RCC 7860 (cell line): Measurements from ENCODE around the gene FCER1G.

Source experiments
- DNase-seq: peaks from one replicate; pipeline ENCODE4 v3.0.0-alpha.2; 2015; ENCODE audit warnings: low spot score
- FAIRE-seq: peaks from 2 replicates; lab custom pipeline; 2012; peaks lifted over from hg19 to GRCh38; lab: Jason Lieb, UNC

Gene FCER1G

GRCh38 chr1:161260376-161261260 lies 45.5 kb downstream of the FCER1G start:
- DNase-seq (no peak), FAIRE-seq (no peak)

- DNase-seq: no peak
These were observed 46.5 kb downstream of the FCER1G start for GRCh38 chr1:161261261-161262235.

GRCh38 chr1:161265305-161265704 lies 50.2 kb downstream of the FCER1G start:
- FAIRE-seq (no peak), DNase-seq (no peak)

More at GRCh38 chr1:161261261-161262235, 46.5 kb downstream of the FCER1G start:
- FAIRE-seq: no peak

GRCh38 chr1:161266202-161266601 lies 51.1 kb downstream of the FCER1G start:
- no peak for DNase-seq
- no peak for FAIRE-seq

GRCh38 chr1:161266836-161267235 lies 51.7 kb downstream of the FCER1G start:
- FAIRE-seq: no peak
- no peak for DNase-seq

GRCh38 chr1:161267321-161267720 lies 52.2 kb downstream of the FCER1G start:
- no peak for DNase-seq
- no peak for FAIRE-seq
